NCI-H146 (cell line): ENCODE measurements around the gene S100A3.
"Not testable (repeated sequence)": the region's sequence is repeated elsewhere in the genome, so short reads cannot be mapped to it uniquely, and the experiment has no call there.

ENCODE experiments used
- DNase-seq: peaks from one replicate; lab custom pipeline; 2025; lab: John Stamatoyannopoulos, UW

Gene S100A3

GRCh38 chr1:153534925-153535241 lies 14.2 kb downstream of the S100A3 start:
- no peak for DNase-seq

GRCh38 chr1:153534226-153534924 lies 14.7 kb downstream of the S100A3 start:
- DNase-seq: no peak

- DNase-seq: peak; percentile 46
These were observed 15.3 kb downstream of the S100A3 start for GRCh38 chr1:153533689-153534201.

GRCh38 chr1:153532769-153533599 lies 16.1 kb downstream of the S100A3 start:
- DNase-seq: peak; percentile 96

- peak; percentile 42 for DNase-seq
These were observed 16.9 kb downstream of the S100A3 start for GRCh38 chr1:153532181-153532580.

GRCh38 chr1:153531638-153532037 lies 17.4 kb downstream of the S100A3 start:
- no peak for DNase-seq

GRCh38 chr1:153527683-153528040 lies 21.4 kb downstream of the S100A3 start:
- no peak for DNase-seq

GRCh38 chr1:153527023-153527682 lies 21.9 kb downstream of the S100A3 start:
- no peak for DNase-seq

GRCh38 chr1:153526132-153526543 lies 22.9 kb downstream of the S100A3 start:
- DNase-seq: peak; percentile 35

GRCh38 chr1:153525088-153525728 lies 23.9 kb downstream of the S100A3 start:
- no peak for DNase-seq

GRCh38 chr1:153522353-153523048 lies 26.6 kb downstream of the S100A3 start:
- DNase-seq: not testable (repeated sequence)

GRCh38 chr1:153521808-153522207 lies 27.2 kb downstream of the S100A3 start:
- not testable (repeated sequence) for DNase-seq

- no peak for DNase-seq
These were observed 28.1 kb downstream of the S100A3 start for GRCh38 chr1:153520818-153521476.

- DNase-seq: not testable (repeated sequence)
These were observed 28.8 kb downstream of the S100A3 start for GRCh38 chr1:153520137-153520691.

- DNase-seq: no peak
These were observed 29.8 kb downstream of the S100A3 start for GRCh38 chr1:153519242-153519641.

GRCh38 chr1:153515504-153516394 lies 33.3 kb downstream of the S100A3 start:
- peak; percentile 86 for DNase-seq

- DNase-seq: no peak
These were observed 35.4 kb downstream of the S100A3 start for GRCh38 chr1:153513666-153514065.

- DNase-seq: peak; percentile 23
These were observed 36.0 kb downstream of the S100A3 start for GRCh38 chr1:153513023-153513422.

- DNase-seq: peak; percentile 85
These were observed 38.1 kb downstream of the S100A3 start for GRCh38 chr1:153510984-153511410.
